22Rv1 (cell line): ENCODE data around the gene EIF6.

Source experiments
- ZFX ChIP-seq: fragments of 450-650 bp; IDR thresholded peaks from 2 replicates; pipeline ENCODE4 v1.6.1; 2017; ENCODE audit warnings: antibody characterized with exemption, borderline replicate concordance
- TF ChIP-seq, protein P1 (sequence below): fragments of 450-650 bp; IDR thresholded peaks from 2 replicates; pipeline ENCODE4 v1.5.1; 2017; ENCODE audit warnings: mild to moderate bottlenecking

DNA sequence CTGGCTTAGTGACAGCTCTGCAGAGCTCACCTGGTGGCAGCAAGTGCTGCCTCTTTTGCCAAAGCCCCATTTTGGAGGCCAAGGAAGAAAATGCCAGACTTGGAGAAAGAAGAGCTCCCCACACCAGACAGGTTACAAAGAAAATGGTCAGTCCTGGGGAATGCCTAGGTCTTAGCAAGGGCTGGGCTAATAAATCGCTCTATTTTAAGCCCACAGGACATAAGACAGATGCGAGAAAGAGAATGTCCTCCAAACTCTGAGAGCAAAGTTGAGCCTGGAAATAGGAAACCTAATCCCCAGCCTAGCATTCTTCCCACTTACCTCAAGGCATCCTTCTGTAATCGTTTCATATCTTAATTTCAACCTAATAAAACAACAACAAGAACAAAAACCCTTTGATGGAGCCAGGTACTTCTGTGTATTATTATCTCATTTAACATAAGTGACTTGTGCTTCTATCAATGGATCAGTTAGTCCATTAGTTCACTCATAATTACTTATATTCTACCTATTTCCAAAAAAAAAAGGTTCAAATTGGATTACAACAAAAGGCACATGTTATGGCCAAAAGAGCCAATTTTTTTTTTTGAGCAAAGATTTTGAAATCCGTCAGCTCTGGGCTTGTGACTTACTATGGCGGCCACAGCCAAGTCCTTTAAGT, 48.1 kb upstream of the EIF6 start:
- TF ChIP-seq, protein P1, sequence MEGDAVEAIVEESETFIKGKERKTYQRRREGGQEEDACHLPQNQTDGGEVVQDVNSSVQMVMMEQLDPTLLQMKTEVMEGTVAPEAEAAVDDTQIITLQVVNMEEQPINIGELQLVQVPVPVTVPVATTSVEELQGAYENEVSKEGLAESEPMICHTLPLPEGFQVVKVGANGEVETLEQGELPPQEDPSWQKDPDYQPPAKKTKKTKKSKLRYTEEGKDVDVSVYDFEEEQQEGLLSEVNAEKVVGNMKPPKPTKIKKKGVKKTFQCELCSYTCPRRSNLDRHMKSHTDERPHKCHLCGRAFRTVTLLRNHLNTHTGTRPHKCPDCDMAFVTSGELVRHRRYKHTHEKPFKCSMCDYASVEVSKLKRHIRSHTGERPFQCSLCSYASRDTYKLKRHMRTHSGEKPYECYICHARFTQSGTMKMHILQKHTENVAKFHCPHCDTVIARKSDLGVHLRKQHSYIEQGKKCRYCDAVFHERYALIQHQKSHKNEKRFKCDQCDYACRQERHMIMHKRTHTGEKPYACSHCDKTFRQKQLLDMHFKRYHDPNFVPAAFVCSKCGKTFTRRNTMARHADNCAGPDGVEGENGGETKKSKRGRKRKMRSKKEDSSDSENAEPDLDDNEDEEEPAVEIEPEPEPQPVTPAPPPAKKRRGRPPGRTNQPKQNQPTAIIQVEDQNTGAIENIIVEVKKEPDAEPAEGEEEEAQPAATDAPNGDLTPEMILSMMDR, result no peak
- no peak for TF ChIP-seq ZFX
